Activated naive CD4-positive, alpha-beta T cell treated with anti-CD3 and anti-CD28 coated beads, Interleukin-2, amount 50 U/mL, for 24 hours (primary cell): ENCODE measurements around the gene CACNG5.

Experiments used
- H3K27ac Mint-ChIP-seq: one replicate; pipeline ENCODE4 v1.8.0; 2021; ENCODE audit warnings: mild to moderate bottlenecking, mixed read lengths
- H3K27me3 Mint-ChIP-seq: one replicate; pipeline ENCODE4 v1.8.0; 2021; ENCODE audit warnings: mixed read lengths
- H3K36me3 Mint-ChIP-seq: one replicate; pipeline ENCODE4 v1.8.0; 2021; ENCODE audit warnings: mixed read lengths
- H3K4me1 Mint-ChIP-seq: one replicate; pipeline ENCODE4 v1.8.0; 2021; ENCODE audit warnings: mixed read lengths
- H3K4me3 Mint-ChIP-seq: one replicate; pipeline ENCODE4 v1.8.0; 2021; ENCODE audit warnings: mild to moderate bottlenecking, mixed read lengths
- H3K9me3 Mint-ChIP-seq: one replicate; pipeline ENCODE4 v1.8.0; 2021; ENCODE audit warnings: mixed read lengths

Gene CACNG5

DNA sequence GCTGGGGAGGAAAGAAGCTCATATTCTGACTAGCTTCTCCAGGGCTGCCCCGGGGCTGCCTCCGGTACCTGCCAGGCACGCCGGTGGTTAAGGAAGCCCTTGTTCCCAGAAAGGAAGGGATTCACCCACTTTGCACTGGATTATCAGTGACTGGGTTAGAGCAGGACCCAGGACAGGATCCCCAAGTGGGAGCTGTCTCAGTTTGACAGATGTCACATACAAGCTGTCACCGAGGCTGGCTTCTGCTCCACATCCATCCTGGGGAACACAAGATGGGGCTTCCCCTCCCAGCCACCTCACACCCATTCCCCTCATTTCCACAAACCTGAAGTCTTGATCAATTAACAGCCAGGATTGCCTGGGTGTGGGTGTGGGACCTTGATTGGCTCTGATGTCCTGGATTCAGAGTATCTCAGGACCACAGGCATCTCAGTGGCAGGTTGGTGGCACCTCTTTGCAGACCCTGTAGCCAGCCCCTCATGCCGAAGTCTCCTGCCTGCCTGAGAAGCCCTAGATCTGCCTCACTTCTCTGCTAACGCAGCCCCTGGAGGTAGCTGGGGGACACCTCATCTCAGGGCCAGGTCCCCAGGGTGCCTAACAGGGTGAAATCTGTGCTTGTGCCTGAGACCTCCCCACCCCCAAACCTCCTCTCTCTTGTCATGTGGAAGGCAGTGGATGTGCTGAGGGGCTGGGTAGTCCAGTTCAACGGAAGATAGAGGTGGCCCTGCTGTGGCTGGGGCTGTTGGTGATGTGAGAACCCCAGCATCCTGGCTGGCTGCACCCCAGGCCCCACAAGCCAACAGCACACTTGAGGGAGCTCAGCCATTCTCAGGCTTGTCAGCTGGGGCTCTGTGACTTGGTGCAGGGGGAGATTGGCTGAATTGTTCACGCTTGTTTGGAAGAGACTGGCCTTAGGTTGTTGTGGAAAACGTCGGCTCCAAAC is 1.4 kb downstream of the CACNG5 start:
- Mint-ChIP-seq H3K27me3 (peaks cover 25% of the 10 kb centered on the region), H3K36me3 (no peaks in the 10 kb centered on the region), H3K9me3 (no peaks in the 10 kb centered on the region), H3K4me3 (no peak overlapping the region), H3K4me1 (no peaks in the 10 kb centered on the region), H3K27ac (no peak overlapping the region)

DNA sequence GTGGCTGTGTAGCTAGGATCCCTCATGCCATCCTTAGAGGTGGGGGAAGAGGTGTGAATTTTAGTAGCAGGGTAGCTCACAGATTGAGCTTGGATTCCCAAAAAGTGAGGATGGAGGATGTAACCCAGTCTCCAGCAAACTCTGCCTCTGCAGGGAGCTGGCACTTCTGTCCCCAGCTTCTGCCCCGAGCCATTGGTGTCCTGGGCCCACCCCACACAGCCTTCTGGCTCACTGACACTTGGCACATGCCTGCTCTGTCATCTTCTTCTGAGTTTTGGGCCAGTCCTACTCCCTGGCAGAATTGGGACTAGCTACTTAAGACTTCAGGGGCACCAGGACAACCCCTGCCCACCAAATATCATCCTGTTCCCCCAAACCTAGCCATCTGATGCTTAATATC is 2.3 kb downstream of the CACNG5 start:
- Mint-ChIP-seq H3K27ac (no peak overlapping the region), H3K36me3 (no peaks in the 10 kb centered on the region), H3K4me3 (no peak overlapping the region), H3K4me1 (no peaks in the 10 kb centered on the region), H3K9me3 (no peaks in the 10 kb centered on the region), H3K27me3 (peaks cover 19% of the 10 kb centered on the region)

DNA sequence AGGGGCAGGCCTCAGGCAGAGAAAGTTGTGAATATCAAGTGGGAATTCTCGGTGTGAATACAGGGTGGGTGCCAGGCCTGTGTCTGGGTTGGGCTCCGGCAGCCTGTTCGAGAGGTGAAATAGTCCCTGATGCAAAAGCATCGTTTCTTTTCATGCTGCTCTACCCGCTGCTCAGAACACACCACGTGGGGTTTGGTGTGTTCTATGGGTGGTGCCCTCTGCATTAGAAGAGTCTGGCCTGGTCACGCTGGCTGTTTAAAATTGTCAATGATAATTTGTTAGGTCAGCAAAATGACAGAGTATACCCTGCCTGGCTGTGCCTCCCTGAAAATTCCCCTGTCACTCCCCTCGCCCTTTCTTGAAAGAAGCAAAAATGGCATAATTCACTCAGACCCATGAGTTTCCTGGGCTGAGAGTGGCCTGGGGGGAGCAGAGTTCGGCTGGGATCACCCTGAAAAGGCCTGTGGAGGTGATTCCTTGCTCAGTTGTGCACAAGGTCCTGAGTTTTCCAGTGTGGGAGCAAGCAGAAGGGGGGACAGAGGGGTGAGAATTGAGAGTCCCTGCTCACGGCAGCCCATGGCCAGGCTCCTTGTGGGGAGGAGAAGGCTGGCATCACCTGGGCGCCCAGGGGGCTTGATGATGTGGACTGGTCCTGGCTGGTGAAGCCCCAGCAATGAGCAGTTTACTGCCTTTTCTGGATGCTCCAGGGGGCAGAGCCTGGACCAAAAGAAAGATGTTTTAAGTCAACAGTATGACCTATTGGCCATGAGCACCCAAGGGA is 3.2 kb downstream of the CACNG5 start:
- Mint-ChIP-seq H3K36me3 (no peaks in the 10 kb centered on the region), H3K9me3 (no peaks in the 10 kb centered on the region), H3K4me1 (no peaks in the 10 kb centered on the region), H3K27ac (no peak overlapping the region), H3K4me3 (no peak overlapping the region), H3K27me3 (peaks cover 16% of the 10 kb centered on the region)

DNA sequence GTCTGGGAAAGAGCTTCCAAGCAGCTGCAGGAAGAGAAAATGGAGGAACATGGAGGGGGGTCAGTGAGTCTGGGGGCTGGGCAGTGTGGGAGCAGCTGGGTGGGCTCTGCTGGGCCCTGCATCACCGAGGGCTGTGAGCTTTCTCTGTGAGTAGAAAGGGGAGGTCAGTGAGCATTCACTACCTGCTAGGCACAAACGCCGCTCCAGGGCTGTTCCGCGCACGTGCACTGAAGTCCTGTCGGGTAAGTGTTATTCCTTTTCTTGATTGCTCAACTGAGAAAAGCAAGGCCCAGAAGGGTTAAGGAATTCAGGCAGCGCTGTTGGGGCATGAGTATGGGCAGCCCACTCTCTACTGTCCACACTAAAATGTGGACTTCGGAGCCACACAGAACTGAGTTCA is 4.7 kb downstream of the CACNG5 start:
- H3K27ac Mint-ChIP-seq, result no peak overlapping the region
- no peaks in the 10 kb centered on the region for H3K36me3 Mint-ChIP-seq
- no peaks in the 10 kb centered on the region for H3K4me1 Mint-ChIP-seq
- H3K27me3 Mint-ChIP-seq, result peaks cover 4% of the 10 kb centered on the region
- H3K4me3 Mint-ChIP-seq, result no peak overlapping the region
- H3K9me3 Mint-ChIP-seq, result no peaks in the 10 kb centered on the region

DNA sequence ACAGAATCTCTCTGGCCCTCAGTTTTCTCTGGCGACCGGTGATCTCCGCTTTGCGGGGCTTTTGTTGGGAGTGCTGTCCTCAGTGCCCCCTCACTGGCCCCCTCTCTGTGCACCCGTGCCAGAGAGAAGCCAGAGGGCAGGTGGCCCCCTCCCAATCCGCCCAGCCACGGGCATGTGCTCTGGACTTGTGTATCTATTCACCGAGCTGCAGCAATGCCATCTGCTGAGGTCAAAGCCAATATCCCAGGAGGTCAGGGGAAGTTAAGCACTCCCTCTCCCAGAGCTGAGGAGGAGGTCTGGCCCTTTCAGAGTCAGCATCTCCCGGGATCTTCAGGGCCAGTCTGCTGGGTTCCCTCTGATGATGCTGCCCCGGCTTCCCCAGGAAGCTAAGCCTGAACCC is 5.1 kb downstream of the CACNG5 start:
- H3K27me3 Mint-ChIP-seq, result peaks cover 3% of the 10 kb centered on the region
- no peaks in the 10 kb centered on the region for H3K36me3 Mint-ChIP-seq
- H3K27ac Mint-ChIP-seq, result no peak overlapping the region
- no peaks in the 10 kb centered on the region for H3K4me1 Mint-ChIP-seq
- H3K9me3 Mint-ChIP-seq, result no peaks in the 10 kb centered on the region
- H3K4me3 Mint-ChIP-seq, result no peak overlapping the region

DNA sequence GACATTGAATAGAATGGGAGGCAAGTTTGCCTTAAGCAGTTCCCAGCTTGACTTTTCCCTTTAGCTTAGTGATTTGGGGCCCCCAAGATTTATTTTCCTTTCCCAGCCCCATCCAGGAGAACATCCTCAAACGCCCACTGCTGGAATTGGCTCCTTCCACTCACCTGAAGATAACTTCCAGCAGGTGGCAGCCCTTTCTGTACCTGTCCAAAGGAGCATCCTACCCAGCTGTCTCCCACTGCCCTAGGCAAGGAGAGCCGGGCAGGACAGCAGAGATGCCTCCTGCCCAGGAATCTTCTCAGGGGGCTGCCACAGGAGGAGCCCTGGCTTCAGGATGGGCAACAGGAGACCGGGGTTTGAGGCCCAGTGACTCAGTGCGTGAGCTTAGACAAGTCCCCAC is 6.4 kb downstream of the CACNG5 start:
- Mint-ChIP-seq H3K4me1 (no peaks in the 10 kb centered on the region), H3K27me3 (peaks cover 5% of the 10 kb centered on the region), H3K27ac (no peak overlapping the region), H3K9me3 (peaks cover 3% of the 10 kb centered on the region), H3K36me3 (no peaks in the 10 kb centered on the region), H3K4me3 (no peak overlapping the region)

DNA sequence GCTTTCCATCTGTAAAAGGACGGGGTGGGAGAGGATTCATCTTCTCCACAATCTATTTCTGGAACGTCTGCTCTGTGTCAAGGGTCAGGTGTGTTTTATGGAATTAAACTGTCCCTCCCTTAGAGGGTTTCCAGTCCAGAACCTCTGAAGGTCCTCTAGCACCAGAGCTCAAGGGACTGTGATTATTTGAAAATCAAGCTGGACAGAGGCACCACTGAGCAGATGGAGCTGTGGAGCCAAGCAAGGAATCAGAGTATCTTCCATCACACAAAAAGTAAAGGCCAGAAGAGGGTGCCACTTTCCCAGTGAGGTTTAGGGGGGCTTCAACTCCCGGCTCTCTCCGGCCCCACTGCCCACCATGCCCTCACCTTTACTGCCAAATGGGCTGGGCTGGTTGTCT is 6.8 kb downstream of the CACNG5 start:
- Mint-ChIP-seq H3K9me3 (peaks cover 7% of the 10 kb centered on the region), H3K27ac (no peak overlapping the region), H3K4me1 (no peaks in the 10 kb centered on the region), H3K36me3 (no peaks in the 10 kb centered on the region), H3K4me3 (no peak overlapping the region), H3K27me3 (peaks cover 7% of the 10 kb centered on the region)

DNA sequence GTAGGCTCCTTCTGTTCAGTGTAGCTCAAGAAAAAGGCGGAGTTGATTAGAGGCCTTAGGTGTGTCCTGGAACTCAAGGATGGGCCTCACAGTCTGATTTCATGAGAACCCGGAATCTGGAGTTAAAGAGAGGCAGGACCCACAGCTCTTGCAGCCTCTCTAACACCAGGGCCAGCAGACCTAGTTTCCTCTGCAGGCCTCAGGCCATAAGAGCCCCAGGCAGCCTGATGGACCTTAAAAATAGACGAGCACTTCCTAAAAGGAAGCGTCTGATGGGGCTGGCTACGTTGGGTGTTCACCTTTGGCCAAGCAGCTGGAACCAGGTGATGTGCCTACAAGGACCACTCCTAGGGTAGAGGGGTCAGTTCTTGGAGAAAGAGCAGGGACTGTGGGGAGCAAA is 7.6 kb downstream of the CACNG5 start:
- Mint-ChIP-seq H3K27ac (no peak overlapping the region), H3K9me3 (peaks cover 8% of the 10 kb centered on the region), H3K4me1 (no peaks in the 10 kb centered on the region), H3K27me3 (peaks cover 7% of the 10 kb centered on the region), H3K4me3 (no peak overlapping the region), H3K36me3 (no peaks in the 10 kb centered on the region)

DNA sequence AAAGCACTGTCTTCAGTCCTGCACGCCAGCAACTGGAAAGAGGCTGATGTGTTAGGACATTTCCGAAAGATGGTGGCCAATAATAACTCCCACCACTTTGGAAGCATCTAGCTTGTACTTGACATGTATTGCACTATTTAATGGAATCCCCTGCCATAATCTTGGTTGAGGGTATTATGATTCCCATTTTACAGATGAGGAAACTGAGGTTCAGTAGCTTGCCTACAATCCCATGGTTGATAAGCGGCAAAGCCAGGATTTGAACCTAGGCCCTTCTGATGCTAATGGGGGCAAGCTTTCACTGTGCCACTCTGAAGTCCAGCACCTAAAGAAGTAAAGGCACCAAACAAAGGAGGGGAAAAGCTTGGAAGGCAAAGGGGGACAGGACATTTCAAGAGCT is 8.0 kb downstream of the CACNG5 start:
- Mint-ChIP-seq H3K9me3 (peaks cover 8% of the 10 kb centered on the region), H3K4me3 (no peak overlapping the region), H3K27me3 (peaks cover 7% of the 10 kb centered on the region), H3K4me1 (no peaks in the 10 kb centered on the region), H3K27ac (no peak overlapping the region), H3K36me3 (no peaks in the 10 kb centered on the region)

DNA sequence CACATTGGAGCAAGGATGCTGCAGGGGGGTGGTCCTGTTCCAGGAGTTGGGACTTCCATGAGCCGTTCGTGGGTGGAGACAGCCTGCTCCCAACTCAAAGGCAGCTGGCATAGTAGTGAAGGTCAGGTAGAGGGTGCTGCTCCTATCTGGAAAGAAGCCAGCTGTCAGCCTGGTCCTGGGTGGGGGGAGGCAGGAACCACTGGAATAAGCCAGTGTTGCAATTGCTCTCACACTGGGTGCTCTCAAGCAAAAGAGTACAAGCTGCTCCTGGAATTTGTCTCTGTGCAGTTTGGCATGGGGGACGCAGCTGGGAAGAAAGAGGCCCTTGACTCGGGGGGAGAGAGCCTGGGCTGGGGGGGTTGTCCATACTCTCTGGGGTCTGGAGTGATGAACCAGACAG is 8.7 kb downstream of the CACNG5 start:
- Mint-ChIP-seq H3K27me3 (peaks cover 8% of the 10 kb centered on the region), H3K36me3 (no peaks in the 10 kb centered on the region), H3K9me3 (peaks cover 8% of the 10 kb centered on the region), H3K27ac (no peak overlapping the region), H3K4me3 (no peak overlapping the region), H3K4me1 (no peaks in the 10 kb centered on the region)

DNA sequence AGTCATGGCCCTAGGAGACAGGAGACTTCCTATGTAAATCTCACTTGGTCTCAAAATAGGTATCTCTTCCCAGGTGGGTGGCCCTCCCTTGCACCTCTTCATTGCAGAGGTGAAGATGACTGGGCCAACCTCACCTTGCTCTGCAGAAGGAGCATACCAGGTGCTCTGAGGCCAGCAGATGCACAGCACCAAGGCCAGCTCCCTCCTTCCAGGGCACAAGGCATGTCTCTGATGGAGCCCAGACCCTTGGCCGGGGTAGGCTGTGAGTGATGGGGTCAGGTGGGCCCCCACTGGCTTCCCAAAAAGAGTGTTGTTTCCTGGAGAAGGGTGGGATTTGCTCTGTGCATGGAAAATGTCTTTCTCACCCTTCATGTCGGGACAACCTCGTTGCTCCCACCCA is 12.8 kb downstream of the CACNG5 start:
- Mint-ChIP-seq H3K27me3 (peaks cover 6% of the 10 kb centered on the region), H3K36me3 (no peaks in the 10 kb centered on the region), H3K9me3 (peaks cover 8% of the 10 kb centered on the region), H3K4me3 (no peak overlapping the region), H3K4me1 (no peaks in the 10 kb centered on the region), H3K27ac (no peak overlapping the region)

DNA sequence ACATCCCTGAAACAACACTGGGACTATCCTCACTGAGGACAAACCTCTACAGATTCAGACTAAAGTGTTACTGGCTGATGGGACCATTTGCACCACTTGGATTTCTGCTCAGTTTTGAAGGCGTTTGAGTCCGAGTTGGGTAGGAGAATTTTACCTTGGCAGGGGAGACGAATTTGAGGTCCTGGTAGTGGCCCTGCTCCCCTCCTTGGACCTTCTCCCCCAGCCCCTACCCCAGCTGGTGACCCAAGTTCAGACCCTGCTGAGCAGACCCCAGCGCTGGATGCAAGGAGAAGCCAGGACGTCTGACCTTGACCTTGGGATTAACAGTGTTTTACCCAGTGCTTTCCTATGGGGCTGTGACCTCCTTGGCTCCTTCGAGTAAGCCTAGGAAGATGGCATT is 13.6 kb downstream of the CACNG5 start:
- no peak overlapping the region for H3K4me3 Mint-ChIP-seq

DNA sequence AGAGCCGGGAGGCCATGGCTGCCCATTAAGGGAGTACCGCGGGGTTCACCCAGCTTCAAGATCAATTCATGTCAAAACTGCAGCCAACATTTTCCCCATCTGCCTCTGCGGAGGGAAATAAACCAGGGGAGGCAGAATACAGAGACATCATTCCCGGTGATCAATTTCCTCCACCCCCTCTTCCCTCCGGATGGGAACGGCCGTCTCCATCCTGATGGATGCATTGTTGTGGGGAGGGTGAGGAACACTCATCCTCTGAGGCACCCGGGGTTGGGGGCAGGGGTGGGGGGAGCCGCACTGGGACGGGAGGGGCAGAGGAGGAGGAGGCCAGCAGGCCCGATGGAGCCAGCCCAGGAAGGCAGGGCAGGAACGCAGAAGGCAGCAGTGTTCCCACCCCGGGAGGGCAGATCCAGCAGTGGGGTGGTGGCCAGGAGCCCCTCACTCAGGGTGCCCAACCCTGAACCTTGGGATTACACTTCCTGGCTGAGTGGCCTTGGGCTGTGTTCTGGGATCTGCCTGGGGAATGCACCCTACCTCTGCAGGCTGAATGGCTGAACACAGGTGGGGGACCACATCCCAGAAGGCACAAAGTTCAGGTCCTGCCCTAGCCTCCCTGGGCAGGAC is 14.2 kb downstream of the CACNG5 start:
- Mint-ChIP-seq H3K27ac (no peak overlapping the region), H3K27me3 (peaks cover 6% of the 10 kb centered on the region), H3K36me3 (no peaks in the 10 kb centered on the region), H3K4me1 (no peaks in the 10 kb centered on the region), H3K4me3 (no peak overlapping the region), H3K9me3 (peaks cover 8% of the 10 kb centered on the region)

More for the DNA sequence above, 13.6 kb downstream of the CACNG5 start:
- peaks cover 8% of the 10 kb centered on the region for H3K9me3 Mint-ChIP-seq
- H3K4me1 Mint-ChIP-seq, result no peaks in the 10 kb centered on the region
- peaks cover 6% of the 10 kb centered on the region for H3K27me3 Mint-ChIP-seq
- no peak overlapping the region for H3K27ac Mint-ChIP-seq
- H3K36me3 Mint-ChIP-seq, result no peaks in the 10 kb centered on the region

DNA sequence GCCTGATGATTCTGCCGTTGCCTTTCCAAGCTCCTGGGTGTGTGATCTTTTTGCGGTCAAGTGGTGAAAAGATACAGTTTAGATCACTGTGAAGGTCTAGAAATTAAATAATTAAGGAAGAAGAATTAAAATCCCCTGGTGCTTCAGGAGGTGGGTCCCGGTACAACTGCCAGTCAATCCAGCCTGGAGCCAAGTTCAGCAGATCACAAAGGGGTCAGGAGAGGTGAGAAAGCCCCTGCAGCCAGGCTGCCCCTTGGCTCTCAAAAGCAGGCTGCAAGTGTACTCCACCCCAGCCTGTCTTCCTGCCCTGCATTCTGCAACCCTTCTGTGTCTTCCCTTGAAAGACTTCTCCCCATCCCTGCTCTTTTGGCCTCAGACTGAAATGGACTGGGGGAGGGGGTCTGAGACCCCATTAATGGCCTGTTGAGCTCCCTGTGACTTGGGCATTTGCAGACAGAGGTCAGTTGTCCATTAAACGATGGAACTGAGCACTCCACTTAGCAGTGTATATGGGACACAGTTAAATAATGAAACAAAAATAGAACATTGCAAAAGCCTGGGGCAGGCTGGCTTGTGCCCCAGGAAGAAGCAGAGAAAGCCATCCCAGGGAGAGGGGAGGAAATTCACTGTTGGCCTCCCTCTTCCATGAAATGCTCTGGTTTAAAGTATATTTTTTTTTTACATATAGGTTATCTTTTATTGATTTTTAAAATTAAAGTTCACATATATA is 15.1 kb downstream of the CACNG5 start:
- Mint-ChIP-seq H3K27me3 (peaks cover 6% of the 10 kb centered on the region), H3K36me3 (no peaks in the 10 kb centered on the region), H3K9me3 (peaks cover 8% of the 10 kb centered on the region), H3K4me1 (no peaks in the 10 kb centered on the region), H3K4me3 (no peak overlapping the region), H3K27ac (peak overlapping the region; percentile 43)

DNA sequence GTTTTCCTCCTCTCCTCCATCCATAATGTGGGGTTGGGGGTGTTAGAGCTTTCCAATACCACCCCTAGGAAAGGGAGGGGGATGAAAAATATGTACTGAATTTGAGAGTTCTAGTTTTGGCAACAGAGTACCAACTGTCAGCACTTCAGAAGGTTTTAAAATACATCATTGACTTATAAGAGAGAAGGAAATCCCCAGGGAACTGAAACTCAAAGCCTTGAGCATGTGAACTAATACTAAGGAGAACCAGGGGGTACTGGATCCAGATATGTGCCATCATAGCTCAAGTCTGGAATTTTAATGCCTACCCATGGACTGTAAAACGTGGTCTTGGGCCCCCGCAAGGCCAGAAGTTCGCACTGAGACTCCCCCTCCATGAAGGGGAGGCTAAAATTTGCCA is 15.8 kb downstream of the CACNG5 start:
- H3K9me3 Mint-ChIP-seq, result peaks cover 8% of the 10 kb centered on the region
- no peaks in the 10 kb centered on the region for H3K4me1 Mint-ChIP-seq
- H3K27ac Mint-ChIP-seq, result no peak overlapping the region
- no peak overlapping the region for H3K4me3 Mint-ChIP-seq
- H3K27me3 Mint-ChIP-seq, result peaks cover 6% of the 10 kb centered on the region
- no peaks in the 10 kb centered on the region for H3K36me3 Mint-ChIP-seq
